ENCODE data around the gene ATG5.
"Not testable (repeated sequence)": the region's sequence is repeated elsewhere in the genome, so short reads cannot be mapped to it uniquely, and the experiment has no call there.

ATG5 gene

DNA sequence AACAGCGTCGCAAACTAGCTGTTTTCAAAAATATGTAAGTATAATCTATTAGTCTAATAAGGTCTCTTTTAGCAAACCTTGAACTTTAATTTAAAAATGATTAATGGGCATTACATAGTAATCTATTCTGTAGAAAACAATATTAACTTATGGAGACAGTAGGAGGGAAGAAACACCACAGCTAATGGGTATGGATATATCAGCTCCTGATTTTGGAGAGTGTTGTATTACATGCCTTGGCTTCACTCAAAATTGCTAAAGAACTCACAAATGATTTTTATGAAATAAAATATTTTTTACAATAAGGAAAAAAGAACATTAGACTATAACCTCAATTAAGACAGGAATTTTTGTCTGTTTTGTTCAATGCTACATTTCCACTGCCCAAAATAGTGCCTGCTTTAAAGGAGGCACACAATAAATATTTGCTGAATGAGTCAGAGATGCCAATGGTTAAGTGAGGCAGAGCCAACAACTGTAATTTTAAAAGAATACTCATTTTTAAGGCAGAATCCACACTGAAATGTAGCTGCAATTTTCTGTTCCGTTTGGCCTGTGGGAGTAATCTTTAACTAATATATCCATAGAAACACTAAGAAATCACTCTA lies 15.7 kb downstream of the ATG5 start:
- DNase-seq (ENCODE audit: low read depth), result no peak

DNA sequence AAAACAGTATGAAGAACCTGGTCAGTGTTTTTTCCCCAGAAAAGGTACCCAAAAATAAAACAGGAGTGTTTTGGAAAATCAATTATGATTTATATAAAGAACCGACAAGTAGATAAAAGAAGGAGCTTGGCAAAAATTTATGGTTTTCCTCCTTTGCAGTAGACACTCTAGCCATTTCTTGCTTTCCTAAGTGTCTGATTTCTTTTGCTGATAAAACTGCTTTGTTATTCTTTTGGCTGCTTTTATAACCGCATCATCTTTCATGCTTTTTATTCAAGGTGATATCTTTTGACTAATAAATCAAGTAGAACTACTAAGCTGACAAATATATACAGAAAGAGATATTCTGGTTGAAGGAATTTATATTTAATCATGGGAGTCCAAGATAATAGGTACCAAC lies 16.6 kb downstream of the ATG5 start:
- DNase-seq (ENCODE audit: low read depth), result no peak

DNA sequence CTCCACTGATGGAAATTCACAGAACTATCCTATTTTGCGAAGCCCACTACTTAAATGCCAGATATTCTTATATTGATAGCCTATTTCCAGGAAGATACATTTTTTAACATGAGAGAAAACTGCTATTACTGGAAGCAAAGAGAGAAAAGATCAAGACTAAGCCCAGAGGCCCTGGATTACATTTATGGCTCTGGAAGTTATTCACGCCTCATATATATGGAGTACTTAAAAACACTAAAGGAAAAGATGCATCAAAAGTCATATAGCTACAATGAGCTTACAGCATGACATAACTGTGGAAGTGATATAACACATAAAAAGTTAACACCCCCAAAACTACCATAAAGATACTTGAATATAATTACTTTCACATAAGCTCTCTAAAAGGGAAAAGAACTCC lies 19.8 kb downstream of the ATG5 start:
- DNase-seq (ENCODE audit: low read depth), result no peak

DNA sequence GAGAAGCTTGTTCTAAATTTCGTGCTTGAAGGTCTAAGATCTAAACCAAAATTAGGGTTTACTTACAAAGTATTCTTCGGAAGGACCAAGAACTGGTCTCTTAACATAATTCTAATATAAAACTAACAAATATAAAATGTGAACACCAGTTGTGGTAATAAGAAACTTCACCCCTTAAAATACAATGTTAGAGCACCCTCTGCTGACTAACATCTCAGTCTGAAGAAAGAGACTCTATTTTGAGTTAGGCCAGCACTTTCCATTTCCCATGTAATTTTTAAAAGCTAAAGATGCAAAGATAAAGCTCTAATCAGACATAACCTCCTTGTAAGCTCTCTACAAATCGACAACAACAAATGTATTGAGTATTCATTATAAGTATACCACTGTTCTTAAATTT lies 24.6 kb downstream of the ATG5 start:
- no peak for DNase-seq (ENCODE audit: low read depth)

DNA sequence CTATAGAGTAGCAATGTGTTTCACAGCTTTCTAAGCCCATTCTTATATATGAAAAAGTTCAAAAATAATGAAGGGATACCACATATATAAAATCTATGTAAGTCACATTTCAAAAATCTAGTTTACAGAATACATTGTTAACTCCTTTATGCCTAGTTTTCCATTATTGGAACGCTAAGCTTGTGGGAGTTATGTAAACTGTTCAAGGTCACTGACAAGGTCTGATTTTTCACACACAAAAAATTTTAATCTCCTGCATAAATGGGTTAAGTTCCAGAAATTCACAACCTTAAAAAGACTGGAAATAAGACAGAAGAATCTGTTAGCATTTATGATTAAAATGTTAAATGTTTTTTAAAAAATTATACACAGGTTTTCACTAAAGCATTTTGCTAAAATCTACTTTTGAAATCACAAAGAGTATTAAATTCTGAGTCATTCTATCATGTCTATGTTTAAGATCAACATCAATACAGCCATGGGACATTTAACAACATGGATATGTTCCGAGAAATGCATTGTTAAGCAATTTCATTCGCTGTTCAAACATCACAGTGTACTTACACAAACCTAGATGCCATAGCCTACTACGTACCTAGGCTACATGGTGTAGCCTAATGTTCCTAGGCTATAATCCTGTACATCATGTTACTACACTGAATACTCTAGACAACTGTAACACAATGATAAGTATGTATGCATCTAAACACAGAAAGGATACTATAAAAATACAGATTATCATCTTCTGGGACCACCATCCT lies 25.4 kb downstream of the ATG5 start:
- DNase-seq (ENCODE audit: low read depth), result no peak

DNA sequence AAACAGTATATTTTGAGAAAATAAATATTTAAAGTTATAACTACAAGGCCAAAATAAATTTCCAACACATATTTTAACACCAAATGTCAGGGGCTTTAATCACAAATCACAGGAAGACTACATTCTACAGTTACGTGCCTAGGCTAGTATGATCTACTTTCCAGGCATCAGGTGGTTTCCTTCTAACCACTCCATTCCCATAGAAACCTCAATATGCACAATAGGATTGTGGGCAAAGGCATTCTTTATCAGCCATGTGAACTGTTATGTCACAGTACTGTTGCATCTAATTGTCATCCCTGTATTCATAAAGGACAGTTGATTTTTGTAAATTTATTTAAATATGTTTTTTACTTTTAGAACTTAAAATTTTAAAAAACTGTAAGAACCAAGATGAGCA lies 32.4 kb downstream of the ATG5 start:
- DNase-seq (ENCODE audit: low read depth), result no peak

DNA sequence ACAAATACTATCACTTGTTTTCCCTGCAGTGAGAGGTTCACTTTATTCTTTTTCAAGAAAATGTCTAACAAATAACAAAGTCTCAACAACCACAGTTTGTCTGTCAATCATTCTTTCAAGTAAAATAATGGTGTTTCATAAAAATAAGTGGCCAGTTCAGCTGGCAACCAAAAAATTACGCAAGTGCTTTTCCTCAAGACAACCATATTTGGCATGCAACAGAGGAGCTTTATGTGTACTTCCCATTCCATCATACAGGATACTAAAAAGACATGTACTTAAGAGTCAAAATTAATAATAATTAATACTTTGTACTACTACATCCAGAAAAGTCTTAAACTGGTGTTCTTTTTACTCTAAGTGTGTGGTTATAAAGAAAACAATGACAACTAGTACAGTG lies 34.6 kb downstream of the ATG5 start:
- no peak for DNase-seq (ENCODE audit: low read depth)

DNA sequence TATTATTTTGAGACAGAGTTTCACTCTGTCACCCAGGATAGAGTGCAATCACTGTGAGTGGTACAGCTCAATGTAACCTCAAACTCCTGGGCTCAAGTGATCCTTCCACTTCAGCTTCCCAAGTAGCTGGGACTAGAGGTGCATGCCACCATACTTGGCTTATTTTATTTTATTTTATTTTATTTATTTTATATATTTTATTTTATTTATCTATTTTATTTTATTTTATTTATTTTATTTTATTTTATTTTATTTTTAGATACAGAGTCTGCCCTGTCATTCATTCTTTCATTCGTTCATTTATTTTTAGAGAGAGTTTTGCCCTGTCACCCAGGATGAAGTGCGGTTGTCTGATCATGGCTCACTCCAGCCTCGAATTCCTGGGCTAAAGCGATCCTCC lies 35.5 kb downstream of the ATG5 start:
- no peak for DNase-seq (ENCODE audit: low read depth)

DNA sequence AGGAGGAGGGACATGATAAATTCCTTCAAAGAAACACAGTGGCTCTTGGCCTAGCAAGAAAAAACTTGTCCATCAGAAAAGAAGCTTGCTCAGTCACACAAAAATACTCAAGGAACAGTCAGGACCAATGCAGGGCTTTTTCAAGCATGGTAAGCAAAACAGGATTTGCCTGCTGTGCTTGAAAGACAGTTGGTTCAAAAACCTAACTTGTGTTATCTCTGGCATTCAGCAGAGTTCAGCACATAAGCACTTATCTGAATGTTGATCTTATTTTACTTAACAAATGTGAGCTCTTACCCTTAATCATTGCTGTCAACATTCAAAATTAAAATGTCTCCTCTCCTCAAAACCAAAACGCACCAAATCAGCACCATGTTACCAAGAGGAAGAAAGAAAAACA lies 38.3 kb downstream of the ATG5 start:
- DNase-seq (ENCODE audit: low read depth), result no peak

DNA sequence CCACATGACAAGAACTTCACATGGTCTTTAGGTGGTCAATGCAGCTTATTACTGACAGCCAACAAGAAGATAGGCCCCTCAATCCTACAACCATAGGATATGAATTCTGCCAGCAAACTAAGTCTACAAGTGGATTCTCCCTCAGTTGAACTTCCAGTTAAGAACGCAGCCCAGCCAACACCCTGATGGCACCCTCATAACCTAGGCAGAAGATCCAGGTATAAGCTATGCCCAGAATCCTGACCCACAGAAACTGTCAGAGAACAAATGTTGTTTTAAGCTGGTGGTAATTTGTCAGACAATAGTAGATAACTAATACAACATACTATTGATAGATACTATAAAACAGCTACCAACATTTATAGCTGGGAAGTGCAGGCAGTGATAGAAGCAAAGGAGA lies 38.8 kb downstream of the ATG5 start:
- DNase-seq (ENCODE audit: low read depth), result no peak

DNA sequence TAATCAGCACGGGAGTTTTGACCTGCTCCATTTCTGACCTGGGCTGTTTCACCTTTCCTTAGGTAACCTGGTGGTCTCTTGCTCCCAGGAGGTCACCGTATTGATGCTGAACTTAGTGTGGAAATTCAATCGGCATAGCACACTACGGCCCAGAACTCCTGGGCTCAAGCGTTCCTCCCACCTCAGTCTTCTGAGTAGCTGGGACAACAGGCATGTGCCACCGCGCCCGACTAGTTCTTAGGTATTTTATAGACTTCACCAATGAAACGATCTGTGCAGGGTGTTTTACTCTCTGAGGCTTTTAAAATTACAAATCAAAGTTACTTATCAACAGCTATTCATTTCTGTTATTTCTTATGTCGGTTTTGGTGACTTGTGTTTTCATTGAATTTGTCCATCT lies 42.1 kb downstream of the ATG5 start:
- no peak for DNase-seq (ENCODE audit: low read depth)

DNA sequence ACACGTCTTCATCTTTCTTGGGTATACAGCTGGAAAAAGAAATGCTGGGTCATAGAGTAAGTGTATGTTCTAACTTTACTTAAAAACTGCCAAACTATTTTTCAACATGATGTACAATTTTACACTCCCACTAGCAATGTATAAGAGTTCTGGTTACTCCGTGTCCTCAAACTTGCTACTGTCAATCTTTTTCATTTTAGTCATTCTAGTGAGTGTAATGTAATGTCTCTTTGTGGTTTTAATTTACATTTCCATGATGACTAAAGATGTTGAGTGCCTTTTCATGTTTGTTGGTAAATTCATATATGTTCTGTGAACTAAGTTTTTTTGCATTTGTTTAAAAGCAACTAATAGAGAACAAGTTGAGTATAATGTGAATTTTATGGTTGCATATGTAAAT lies 43.9 kb downstream of the ATG5 start:
- DNase-seq (ENCODE audit: low read depth), result no peak

DNA sequence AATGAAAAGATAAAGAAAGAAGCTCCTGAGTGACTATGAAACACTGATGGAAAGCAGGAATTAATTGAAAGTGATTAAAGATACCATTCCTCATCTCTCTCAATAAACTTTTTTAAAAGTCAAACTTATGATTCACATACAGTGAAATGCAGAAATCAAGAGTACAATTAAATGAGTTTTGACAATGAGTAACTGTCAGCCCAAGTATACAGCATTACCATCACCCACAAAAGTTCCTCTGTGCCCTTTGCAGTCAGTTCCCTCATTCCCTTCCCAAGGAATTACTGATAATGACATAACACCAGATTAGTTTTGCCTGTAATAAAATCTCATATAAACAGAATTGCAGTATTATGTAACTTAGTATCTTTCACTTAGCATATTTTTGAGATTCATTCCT lies 44.5 kb downstream of the ATG5 start:
- DNase-seq (ENCODE audit: low read depth), result no peak

DNA sequence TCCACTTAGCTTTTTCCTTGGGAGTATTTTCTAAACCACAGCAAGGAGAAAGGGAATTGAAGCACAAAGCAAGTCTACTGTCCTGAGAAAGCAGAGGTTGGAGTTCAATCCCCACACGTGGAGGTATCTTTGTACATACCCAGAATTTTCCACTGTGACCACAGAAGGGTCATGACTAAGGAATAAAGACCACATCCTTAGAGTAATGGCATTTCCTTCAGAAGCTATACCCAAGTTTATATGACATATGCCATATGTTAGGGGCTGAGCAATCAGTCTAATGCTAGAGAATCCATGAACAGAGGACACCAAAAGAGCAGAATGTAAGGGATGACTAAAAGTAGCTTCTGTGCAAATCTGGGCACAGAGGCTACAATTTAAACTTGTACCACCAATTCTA lies 46.4 kb downstream of the ATG5 start:
- no peak for DNase-seq (ENCODE audit: low read depth)

DNA sequence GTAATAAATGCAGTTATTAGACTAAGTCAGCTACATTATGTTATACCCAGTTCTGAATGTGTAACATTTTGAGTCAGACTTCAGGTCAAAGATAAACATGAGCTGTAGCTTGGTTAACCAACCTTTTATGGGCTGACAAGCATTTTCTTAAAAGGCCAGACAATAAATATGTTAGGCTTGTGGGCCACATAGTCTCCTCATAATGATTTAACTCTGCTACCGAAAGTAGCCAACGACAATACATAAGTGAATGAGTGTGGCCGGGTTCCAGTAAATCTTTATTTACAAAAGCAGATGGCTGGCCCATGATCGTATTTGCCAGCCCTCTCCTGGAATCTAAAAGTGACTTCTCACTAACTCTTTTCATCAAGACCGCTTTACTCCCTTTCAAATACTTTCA lies 49.9 kb downstream of the ATG5 start:
- no peak for DNase-seq (ENCODE audit: low read depth)

DNA sequence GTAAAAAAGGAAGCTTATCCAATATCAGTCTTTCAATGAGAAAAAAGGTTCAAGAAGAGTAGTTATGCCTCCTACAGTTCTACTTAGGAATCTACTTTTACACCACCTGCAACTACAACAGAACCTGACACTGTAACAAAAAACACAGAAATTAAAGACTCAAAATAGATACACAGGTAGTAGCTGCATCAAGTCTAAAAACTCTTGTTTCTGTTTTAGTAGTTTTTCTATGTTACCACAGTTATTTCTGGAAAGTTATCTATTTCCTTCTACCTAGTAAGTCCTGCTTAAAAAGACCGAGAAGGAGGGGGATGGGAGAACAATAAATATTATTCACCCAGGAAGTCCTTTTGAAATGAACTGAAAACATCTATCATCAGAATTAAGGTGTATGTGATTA lies 52.5 kb downstream of the ATG5 start:
- no peak for DNase-seq (ENCODE audit: low read depth)

DNA sequence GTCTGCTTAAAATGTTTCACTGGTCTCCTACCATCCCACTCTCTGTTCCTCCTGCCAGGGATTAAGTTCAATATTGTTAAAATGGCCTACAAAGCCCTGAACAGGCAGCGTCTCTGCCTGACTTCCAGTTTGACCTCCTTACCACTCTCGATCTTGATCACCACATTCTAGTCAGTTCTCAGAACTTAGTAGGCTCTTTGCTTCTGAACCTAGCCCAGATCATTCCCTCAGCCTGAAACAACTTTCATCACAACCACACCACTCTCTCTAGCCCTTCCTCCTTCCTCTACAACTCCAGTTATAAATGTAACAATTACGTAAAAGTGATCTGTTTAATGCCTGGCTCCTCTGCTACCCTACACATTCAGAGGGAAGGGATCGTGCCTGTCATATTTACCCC lies 53.3 kb downstream of the ATG5 start:
- no peak for DNase-seq (ENCODE audit: low read depth)

DNA sequence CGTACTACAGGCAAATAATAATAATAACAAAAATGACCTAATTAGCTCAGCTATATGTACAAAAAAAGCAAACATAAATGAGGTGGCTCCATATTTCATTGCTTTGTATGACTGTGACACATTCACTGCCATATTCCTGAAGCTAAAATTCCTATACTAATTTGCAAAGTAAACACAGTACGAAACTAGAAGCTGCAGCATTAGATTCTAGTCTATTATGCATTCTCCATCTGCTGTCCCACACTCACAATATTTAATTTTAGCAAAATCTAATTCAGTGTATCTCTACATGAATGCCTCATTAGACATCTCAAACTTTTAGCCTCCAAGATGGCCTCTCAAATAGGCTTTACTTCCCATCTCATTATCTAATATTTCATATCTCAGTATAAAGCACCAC lies 55.1 kb downstream of the ATG5 start:
- no peak for DNase-seq (ENCODE audit: low read depth)

DNA sequence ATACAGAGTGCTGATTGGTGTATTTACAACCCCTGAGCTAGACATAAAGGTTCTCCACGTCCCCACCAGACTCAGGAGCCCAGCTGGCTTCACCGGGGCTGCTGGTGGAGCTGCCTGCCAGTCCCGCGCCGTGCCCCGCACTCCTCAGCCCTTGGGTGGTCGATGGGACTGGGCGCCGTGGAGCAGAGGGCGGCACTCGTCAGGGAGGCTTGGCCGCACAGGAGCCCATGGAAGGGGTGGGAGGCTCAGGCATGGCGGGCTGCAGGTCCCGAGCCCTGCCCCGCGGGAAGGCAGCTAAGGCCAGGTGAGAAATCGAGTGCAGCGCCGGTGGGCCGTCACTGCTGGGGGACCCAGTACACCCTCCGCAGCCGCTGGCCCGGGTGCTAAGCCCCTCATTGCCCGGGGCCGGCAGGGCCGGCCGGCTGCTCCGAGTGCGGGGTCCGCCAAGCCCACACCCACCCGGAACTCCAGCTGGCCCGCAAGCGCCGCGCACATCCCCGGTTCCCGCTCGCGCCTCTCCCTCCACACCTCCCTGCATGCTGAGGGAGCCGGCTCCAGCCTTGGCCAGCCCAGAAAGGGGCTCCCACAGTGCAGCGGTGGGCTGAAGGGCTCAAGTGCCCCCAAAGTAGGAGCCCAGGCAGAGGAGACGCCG lies 56.2 kb downstream of the ATG5 start:
- DNase-seq (ENCODE audit: low read depth), result not testable (repeated sequence)

DNA sequence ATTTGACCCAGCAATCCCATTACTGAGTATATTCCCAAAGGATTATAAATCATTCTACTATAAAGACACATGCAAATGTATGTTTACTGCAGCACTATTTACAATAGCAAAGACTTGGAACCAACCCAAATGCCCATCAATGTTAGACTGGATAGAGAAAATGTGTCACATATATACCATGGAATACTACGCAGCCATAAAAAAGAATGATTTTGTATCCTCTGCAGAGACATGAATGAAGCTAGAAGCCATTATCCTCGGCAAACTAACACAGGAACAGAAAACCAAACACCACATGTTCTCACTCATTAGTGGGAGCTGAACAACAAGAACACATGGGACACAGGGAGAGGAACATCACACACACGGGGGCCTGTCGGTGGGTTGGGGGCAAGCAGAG lies 57.1 kb downstream of the ATG5 start:
- DNase-seq (ENCODE audit: low read depth), result not testable (repeated sequence)

DNA sequence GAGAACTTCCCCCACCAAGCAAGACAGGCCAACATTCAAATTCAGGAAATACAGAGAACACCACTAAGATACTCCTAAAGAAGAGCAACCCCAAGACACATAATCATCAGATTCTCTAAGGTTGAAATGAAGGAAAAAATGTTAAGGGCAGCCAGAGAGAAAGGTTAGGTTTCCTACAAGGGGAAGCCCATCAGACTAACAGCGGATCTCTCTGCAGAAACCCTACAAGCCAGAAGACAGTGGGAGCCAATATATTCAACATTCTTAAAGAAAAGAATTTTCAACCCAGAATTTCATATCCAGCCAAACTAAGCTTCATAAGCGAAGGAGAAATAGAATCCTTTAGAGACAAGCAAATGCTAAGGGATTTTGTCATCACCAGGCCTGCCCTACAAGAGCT lies 61.1 kb downstream of the ATG5 start:
- not testable (repeated sequence) for DNase-seq (ENCODE audit: low read depth)

DNA sequence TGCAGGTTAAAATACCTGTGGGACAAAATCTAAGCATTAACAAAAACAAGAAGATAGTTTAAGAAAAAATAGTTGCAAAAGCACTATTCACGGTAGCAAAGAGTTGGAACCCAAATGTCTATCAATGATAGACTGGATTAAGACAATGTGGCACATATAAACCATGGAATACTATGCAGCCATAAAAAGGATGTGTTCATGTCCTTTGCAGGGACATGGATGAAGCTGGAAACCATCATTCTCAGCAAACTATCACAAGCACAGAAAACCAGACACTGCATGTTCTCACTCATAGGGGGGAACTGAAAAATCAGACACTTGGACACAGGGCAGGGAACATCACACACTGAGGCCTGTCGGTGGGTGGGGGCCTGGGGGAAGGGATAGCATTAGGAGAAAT lies 65.8 kb downstream of the ATG5 start:
- not testable (repeated sequence) for DNase-seq (ENCODE audit: low read depth)

DNA sequence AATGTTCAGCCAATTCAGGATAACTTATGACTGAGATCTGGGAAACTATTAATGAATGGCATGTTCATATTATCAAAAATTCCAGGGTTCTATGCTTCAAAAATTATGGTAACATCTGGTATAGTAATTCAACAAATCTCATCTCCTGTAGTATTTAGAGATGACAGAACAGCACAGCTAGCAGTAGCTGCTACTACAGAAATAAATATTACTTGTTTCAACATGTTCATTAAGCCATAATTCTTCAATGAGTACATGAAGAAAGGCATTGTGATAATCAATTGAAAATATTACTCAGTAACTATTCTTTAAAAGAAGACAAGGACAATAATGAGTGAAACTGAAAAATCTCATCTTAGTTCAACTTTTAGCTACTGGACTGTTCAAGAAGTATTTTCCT lies 66.8 kb downstream of the ATG5 start:
- no peak for DNase-seq (ENCODE audit: low read depth)

DNA sequence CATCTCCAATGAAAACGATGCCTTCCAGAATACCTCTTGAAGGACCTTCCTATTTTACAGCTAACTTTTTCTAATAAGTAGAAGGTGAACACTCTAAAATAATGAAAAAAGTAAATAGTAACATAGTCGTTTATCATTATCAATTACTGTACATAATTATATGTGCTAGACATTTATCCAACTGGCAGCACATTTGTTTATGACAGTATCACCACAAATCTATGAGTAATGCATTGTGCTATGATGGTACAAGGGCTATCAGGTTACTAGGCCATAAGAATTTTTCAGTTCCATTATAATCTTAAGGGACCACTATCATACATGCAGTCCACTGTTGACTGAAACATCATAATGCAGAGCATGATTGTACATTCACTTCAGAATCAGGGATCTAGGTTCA lies 68.4 kb downstream of the ATG5 start:
- no peak for DNase-seq (ENCODE audit: low read depth)
